Astrocyte of the spinal cord (primary cell): Measurements from ENCODE around the gene RSPH10B.
"Not testable (repeated sequence)": the region's sequence is repeated elsewhere in the genome, so short reads cannot be mapped to it uniquely, and the experiment has no call there.

Source experiments
- DNase-seq: peaks from one replicate; pipeline ENCODE4 v3.0.0; 2011; ENCODE audit warnings: low read depth, low spot score
- H3K4me3 ChIP-seq: 2 replicates; pipeline ENCODE4 v1.5.1; 2011; ENCODE audit warnings: low read depth, mild to moderate bottlenecking, low read length, moderate library complexity
- in situ Hi-C: cut with HindIII; loops from 2 replicates; pipeline ENCODE4 v1.10.0; 2017; ENCODE audit warnings: low sequenced_read_pairs
- TF ChIP-seq, protein P1 (sequence below): IDR thresholded peaks from 2 replicates; pipeline ENCODE4 v1.5.1; 2012; ENCODE audit warnings: low read depth, mild to moderate bottlenecking, low read length, inconsistent platforms

The RSPH10B gene

DNA sequence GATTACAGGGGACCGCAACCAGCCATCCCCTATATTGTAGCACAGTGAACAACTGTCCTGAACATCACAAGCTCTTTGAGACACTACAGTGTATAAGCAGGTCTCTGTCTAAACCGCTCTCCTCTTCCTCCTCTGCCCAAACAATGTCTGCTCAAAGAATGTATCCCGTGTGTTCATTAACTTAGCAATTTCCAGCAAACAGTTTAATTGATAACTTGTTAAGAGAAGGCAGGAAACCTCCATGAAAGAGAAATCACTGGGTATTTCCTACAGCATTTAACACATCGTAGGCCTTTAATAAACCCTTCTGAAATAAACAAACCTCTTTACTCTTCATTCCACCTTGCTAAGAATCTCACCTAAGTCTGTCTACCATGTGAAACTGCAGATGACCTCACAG is 36.9 kb upstream of the RSPH10B start:
- DNase-seq: no peak
- TF ChIP-seq, protein P1, sequence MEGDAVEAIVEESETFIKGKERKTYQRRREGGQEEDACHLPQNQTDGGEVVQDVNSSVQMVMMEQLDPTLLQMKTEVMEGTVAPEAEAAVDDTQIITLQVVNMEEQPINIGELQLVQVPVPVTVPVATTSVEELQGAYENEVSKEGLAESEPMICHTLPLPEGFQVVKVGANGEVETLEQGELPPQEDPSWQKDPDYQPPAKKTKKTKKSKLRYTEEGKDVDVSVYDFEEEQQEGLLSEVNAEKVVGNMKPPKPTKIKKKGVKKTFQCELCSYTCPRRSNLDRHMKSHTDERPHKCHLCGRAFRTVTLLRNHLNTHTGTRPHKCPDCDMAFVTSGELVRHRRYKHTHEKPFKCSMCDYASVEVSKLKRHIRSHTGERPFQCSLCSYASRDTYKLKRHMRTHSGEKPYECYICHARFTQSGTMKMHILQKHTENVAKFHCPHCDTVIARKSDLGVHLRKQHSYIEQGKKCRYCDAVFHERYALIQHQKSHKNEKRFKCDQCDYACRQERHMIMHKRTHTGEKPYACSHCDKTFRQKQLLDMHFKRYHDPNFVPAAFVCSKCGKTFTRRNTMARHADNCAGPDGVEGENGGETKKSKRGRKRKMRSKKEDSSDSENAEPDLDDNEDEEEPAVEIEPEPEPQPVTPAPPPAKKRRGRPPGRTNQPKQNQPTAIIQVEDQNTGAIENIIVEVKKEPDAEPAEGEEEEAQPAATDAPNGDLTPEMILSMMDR: no peak
- no peak overlapping the region for H3K4me3 ChIP-seq
- in situ Hi-C loops: no loop called here

- in situ Hi-C loops: no loop called here
- DNase-seq: peak; percentile 74
- TF ChIP-seq, protein P1: peak; percentile 72
- H3K4me3 ChIP-seq: no peak overlapping the region
These were observed 26.8 kb upstream of the RSPH10B start for GRCh38 chr7:5997210-5997808.

DNA sequence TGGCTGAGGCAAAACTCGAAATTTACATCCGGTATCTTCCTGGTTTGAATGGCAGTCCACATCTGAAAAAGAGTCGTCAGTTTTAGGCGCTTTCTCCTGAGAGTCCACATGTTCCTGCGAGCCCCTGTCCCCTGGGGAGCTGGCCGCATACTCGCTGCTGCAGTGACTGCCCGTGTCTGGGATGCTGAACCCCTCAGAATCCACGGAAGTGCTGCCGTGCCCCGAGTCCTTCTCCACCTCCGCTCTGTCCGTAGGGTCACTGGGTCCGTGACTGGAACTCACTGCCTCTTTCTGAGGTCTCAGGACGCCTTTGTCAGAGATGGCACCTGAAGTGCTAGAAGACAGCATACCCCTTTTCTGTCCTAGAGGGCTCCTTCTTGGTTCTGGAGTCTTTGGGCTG is 16.6 kb upstream of the RSPH10B start:
- in situ Hi-C loops, DNase-seq, H3K4me3 ChIP-seq: not testable (repeated sequence)

DNA sequence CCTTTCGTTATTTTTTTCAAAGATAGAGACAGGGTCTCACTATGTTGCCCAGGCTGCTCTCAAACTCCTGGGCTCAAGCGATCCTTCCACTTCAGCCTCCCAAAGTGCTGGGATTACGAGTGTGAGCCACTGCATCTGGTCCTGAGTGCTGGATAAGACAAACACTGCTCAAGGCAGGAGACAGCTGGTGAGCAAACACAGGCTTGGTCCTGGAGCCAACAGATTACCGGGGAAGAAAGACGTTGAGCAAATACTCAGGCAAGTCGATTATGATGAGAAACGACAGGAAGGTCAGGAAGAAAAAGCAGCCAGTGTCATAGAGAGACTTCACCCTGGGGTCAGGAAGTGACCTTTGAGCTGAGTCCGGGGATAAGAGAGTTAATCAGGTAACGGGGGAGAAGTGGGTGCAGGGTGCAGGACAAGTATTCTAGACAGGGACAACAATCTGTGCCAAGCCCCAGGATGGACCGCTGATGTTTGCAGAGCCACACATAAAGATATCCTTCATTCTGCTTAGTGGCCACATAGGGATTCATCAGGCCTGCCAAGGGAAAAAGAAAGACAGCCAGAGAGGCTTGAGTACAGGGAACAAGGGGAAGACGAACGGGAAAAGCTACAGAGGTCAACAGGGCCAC is 9.3 kb upstream of the RSPH10B start:
- H3K4me3 ChIP-seq, in situ Hi-C loops, DNase-seq: not testable (repeated sequence)

DNA sequence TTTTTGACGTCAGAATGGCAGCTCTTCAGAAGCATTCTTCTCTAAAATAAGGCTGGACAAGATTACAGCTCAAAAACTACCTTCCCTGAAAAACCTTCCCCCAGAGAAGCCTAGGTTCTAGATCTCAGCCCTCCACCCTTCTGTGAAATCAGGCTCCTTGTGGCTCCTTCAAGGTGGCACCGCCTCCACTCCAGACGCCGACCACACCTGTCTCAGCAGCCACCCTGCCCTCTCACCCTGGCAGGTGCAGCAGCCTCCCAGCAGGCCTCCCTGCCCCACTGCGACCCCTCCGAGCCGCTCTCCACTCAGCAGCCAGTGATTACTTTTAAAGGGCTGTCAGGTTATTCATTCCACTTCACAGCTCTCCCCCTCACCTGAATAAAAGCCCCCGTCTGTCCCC is 3.1 kb upstream of the RSPH10B start:
- H3K4me3 ChIP-seq, DNase-seq, in situ Hi-C loops: not testable (repeated sequence)

- in situ Hi-C loops, H3K4me3 ChIP-seq, DNase-seq: not testable (repeated sequence)
These were observed 6.7 kb downstream of the RSPH10B start for GRCh38 chr7:5963810-5964209.

- in situ Hi-C loops, H3K4me3 ChIP-seq, DNase-seq: not testable (repeated sequence)
These were observed 7.3 kb downstream of the RSPH10B start for GRCh38 chr7:5963205-5963604.

DNA sequence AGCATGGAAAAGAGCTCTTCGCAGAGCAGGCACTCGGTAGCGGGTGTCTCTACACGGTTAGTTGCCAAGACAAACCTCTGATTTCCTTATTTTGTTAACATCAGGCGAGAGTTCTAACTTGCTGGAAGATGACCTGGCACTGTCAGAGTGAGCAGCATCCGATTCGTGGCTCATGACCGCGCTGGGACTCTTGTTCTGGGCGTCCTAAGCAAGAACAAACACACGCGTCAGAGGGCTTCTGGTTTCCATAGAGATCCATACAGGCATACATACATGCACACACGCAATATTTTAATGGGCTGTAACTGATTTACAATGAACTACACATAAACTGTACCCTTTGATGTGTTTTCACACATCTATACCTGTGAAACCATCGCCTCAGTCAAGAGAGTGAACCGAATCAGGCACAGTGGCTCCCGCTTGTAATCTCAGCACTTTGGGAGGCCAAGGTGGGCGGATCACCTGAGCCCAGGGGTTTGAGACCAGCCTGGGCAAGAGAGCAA is 35.5 kb downstream of the RSPH10B start:
- DNase-seq, in situ Hi-C loops, H3K4me3 ChIP-seq: not testable (repeated sequence)

DNA sequence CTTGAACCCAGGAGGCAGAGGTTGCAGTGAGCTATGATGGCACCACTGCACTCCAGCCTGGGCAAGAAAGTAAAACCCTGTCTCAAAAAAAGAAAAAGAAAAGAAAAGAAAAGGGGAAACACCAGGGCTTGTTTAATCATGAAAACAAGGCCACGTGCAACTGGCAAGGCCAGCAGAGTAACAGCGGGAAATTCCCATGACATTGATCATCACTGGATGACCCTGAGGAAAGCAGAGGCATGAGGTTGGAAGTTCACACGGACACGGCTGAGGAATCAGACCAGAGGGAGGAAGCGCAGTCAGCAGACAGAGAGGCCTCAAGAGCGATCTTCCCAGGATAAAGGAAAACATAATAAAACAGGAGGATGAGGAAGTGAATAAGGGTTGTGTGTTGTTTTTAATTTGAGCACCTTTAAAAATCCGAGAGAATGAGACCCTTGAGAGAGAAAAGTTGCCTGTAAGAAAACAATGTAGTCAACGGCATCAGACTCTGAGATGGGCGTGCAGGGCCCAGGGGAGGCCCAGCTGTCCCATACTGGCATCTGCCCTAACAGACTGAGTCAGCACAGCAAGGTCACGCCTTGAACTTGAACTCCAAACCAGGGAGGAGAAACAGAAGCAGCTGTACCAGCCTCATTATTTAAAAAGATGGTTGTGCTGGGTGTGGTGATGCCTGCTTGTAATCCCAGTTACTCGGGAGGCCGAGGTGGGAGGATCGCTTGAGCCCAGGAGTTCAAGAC is 38.4 kb downstream of the RSPH10B start:
- H3K4me3 ChIP-seq, in situ Hi-C loops: not testable (repeated sequence)
- peak; percentile 18 for DNase-seq

GRCh38 chr7:5931250-5931649 is 39.2 kb downstream of the RSPH10B start:
- in situ Hi-C loops, DNase-seq, H3K4me3 ChIP-seq: not testable (repeated sequence)

DNA sequence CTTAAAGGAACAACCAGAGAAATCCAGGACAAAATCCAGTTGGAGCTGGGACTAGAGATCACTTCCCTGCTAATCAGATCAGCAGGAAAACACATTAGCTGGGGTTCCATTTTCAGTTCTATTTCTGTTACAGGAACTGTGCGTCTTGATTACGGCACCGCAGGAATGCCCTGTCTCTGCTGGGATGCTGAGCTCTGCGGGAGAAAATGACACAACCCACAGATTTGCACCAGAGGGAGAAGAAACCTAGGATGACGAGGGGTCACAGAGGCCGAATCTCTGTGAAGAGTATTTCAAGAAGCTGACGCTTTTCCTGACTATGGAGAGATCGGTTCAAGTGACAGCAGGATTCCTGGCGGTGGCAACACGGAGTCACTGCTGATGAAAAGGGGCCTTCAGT is 40.2 kb downstream of the RSPH10B start:
- H3K4me3 ChIP-seq, in situ Hi-C loops, DNase-seq: not testable (repeated sequence)

- H3K4me3 ChIP-seq, DNase-seq, in situ Hi-C loops: not testable (repeated sequence)
These were observed 44.1 kb downstream of the RSPH10B start for GRCh38 chr7:5926263-5926870.

DNA sequence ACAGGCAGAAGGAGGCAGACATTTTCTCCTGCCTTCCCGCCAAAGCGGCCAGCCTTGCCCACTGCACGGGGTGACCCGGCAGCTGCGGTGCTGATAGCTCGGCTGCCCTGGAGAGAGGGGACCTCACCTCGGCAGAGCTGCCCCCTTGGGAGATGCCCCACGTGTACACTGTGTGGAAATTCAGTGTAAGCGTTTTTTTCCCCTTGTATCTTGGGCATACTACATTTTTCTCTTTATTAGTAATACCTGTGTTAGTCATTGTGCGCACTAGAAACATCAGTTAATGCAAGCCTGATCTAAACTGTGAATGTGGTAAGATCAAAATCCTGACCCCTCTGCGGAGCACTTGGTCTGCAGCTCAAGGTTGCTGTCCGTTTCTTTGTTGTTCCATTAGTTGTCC is 45.9 kb downstream of the RSPH10B start:
- H3K4me3 ChIP-seq, in situ Hi-C loops, DNase-seq: not testable (repeated sequence)

DNA sequence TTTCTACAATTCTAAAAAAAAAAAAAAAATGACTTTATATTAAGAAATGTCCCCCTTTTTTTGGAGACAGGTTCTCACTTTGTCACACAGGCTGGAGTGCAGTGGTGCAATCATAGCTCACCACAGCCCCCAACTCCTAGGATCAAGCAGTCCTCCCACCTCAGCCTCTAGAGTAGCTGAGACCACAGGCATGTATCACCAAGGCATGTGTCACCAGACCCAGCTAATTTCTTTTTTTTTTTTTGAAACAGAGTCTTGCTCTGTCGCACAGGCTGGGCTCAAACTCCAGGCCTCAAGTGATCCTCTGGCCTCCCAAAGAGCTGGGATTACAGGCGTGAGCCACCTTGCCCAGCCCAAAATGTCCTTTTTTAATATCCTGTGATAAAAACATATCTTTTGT is 46.3 kb downstream of the RSPH10B start:
- in situ Hi-C loops, DNase-seq, H3K4me3 ChIP-seq: not testable (repeated sequence)

DNA sequence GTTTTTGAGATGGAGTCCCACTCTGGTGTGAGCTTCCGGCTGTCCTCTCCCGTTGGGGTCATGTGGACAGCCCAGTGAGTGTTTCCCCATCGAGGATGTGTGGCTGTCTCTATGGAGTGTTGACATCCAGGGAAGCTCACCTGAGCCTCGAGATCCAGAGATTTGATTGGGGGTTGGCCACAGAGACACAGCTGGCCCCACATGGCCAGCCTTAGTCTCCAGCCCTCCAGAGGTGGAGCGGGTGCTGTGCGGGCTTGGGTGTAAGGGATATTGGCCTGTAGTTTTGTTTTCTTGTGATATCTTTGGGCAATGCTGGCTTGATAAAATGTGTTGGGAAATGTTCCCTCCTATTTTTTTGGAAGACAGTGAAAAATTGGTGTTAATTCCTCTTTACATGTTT is 54.0 kb downstream of the RSPH10B start:
- in situ Hi-C loops, DNase-seq, H3K4me3 ChIP-seq: not testable (repeated sequence)
